Measurements from ENCODE around the gene KLHDC1.

- TF ChIP-seq EZH2 (IDR thresholded peaks at IDR 0.05; ENCODE audit: insufficient read depth, poor library complexity, severe bottlenecking) = no peak
- TF ChIP-seq EZH2phosphoT487 (IDR thresholded peaks at IDR 0.05; ENCODE audit: insufficient read depth, low read depth) = no peak
Observed at GRCh38 chr14:49679271-49679670, 13.6 kb upstream of the KLHDC1 start.

All from GM23248 (cell line).